Calu3 (cell line): ENCODE data around the gene ZMYND10. TPM values are rescaled to one million over a fixed set of nuclear protein-coding genes. Genes with fewer than 3 reads are reported as not detected.

Experiments
- BruUV-seq: library from RNA; stranded (reverse); fragments of 400-500 nt; replicated peaks from 2 replicates; lab custom pipeline; 2021; lab: Mats Ljungman, UMichigan
- CTCF ChIA-PET: fragments of 300-600 bp; sonication (Branson Sonifier 250); formaldehyde crosslinking; loops from one replicate; lab custom pipeline; 2022; ENCODE audit warnings: antibody characterized with exemption; lab: Charles Lee
- DNase-seq: peaks from one replicate; pipeline ENCODE4 v3.0.0; 2022
- H3K27ac Mint-ChIP-seq: one replicate; pipeline ENCODE4 v1.8.0; 2022; ENCODE audit warnings: mixed read lengths; ENCODE audit not compliant: unreplicated experiment
- H3K27me3 Mint-ChIP-seq: one replicate; pipeline ENCODE4 v1.8.0; 2022; ENCODE audit warnings: mixed read lengths; ENCODE audit not compliant: unreplicated experiment
- H3K36me3 Mint-ChIP-seq: one replicate; pipeline ENCODE4 v1.8.0; 2022; ENCODE audit warnings: mild to moderate bottlenecking, moderate library complexity, mixed read lengths; ENCODE audit not compliant: insufficient read depth, unreplicated experiment
- H3K4me1 Mint-ChIP-seq: one replicate; pipeline ENCODE4 v1.8.0; 2022; ENCODE audit warnings: mild to moderate bottlenecking, low read depth, mixed read lengths; ENCODE audit not compliant: unreplicated experiment
- H3K4me3 Mint-ChIP-seq: one replicate; pipeline ENCODE4 v1.8.0; 2022; ENCODE audit warnings: mild to moderate bottlenecking, low read depth, moderate library complexity, mixed read lengths; ENCODE audit not compliant: unreplicated experiment
- H3K9me3 Mint-ChIP-seq: one replicate; pipeline ENCODE4 v1.8.0; 2022; ENCODE audit warnings: low read depth, mixed read lengths; ENCODE audit not compliant: unreplicated experiment
- CTCF ChIP-seq: fragments of 200-600 bp; IDR thresholded peaks from one replicate; pipeline ENCODE4 v1.8.0; 2022; ENCODE audit warnings: antibody characterized with exemption; ENCODE audit not compliant: unreplicated experiment
- intact Hi-C: fragments of 100-400 bp; cut with micrococcal nuclease; formaldehyde crosslinking; loops from one replicate; pipeline ENCODE4 v1.10.0; 2022; ENCODE audit not compliant: unreplicated experiment
- total RNA-seq: library from RNA; stranded (reverse); gene quantifications from 2 replicates; pipeline ENCODE4 v1.2.3, GENCODE V29; 2022

The ZMYND10 gene
- total RNA-seq, 1 experiment from 2014 or later: 0.71 TPM

- peaks cover 36% of the 10 kb centered on the region for H3K36me3 Mint-ChIP-seq
- BruUV-seq: TSS peak; percentile 91
- peak within 1 kb of the TSS; percentile 64 for H3K27ac Mint-ChIP-seq
- H3K9me3 Mint-ChIP-seq: no peaks in the 10 kb centered on the region
- no peaks in the 10 kb centered on the region for H3K4me1 Mint-ChIP-seq
- intact Hi-C loops: loop anchor here (10.0 kb wide), 1 partner anchor 53 kb away; the partner anchor contains the start of gene LSMEM2
- H3K4me3 Mint-ChIP-seq: peak within 1 kb of the TSS; percentile 82
- no peak for TF ChIP-seq CTCF
- DNase-seq: peak; percentile 96
- CTCF ChIA-PET: interaction anchor here (0.9 to 1.8 kb wide), 3 partner anchors 9 to 68 kb away, joined by 3 to 14 read pairs (median 6); partner anchors contain the start of gene IFRD2
- H3K27me3 Mint-ChIP-seq: no peaks in the 10 kb centered on the region
Measured at GRCh38 chr3:50327943-50328691, 17.4 kb downstream of the ZMYND10 start, which contains the start of gene TUSC2. TUSC2 (minus strand) TSS chr3:50328223; CDS start chr3:50328099, 124 bp downstream.

DNA sequence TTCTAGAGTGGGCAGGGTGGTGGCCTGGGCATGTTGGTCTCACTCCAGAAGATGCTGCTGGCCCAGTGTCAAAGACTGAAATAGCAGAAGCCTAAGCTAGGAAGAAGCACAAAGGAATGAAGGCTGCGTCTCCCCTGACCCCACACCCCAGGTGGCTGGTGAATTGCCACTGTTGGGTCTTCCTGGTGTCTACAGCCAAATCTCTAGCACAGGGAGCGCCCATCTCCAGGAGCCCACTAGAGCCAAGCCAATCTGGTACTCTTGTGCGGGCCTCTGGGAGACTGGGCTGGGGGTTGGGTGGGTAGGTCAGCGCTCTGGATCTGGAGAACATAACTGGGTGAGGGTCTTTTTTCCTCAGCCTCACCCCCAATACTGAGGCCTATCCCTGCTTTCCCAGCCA lies 18.4 kb downstream of the ZMYND10 start:
- Mint-ChIP-seq H3K27me3 (no peaks in the 10 kb centered on the region), H3K9me3 (no peaks in the 10 kb centered on the region), H3K36me3 (peaks cover 36% of the 10 kb centered on the region), H3K27ac (peak overlapping the region; percentile 64), H3K4me1 (no peaks in the 10 kb centered on the region), H3K4me3 (peak overlapping the region; percentile 82)
- BruUV-seq: no TSS peak
- no peak for TF ChIP-seq CTCF
- intact Hi-C loops: loop anchor here (10.0 kb wide), 1 partner anchor 52 kb away; the partner anchor contains the start of gene LSMEM2
- DNase-seq: no peak
- CTCF ChIA-PET: interaction anchor here (1.6 to 1.8 kb wide), 2 partner anchors 10 to 35 kb away, joined by 6 to 14 read pairs; partner anchors contain the start of gene IFRD2

DNA sequence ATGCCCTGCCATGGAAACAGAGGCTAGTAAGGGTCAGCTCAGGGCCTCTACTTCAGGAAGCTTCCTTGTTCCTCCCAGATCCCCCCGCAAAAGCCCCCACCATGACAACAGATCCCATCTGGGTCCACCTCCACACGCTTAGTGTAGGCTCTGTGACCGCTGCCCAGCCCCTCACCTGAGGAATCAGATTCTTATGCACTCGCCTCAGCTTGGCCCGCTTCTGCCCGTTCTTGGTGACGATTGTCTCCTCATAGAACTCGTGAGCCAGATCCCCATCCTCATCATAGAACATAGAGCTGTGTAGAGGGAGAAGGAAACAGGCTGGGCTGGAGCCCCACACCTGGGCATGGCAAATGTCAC lies 19.4 kb downstream of the ZMYND10 start:
- intact Hi-C loops: loop anchor here (10.0 kb wide), 1 partner anchor 51 kb away; the partner anchor contains the start of gene LSMEM2

More for the DNA sequence above, 19.4 kb downstream of the ZMYND10 start:
- TF ChIP-seq CTCF: no peak
- DNase-seq: no peak
- H3K27ac Mint-ChIP-seq: no peak overlapping the region
- H3K4me3 Mint-ChIP-seq: no peak overlapping the region
- no peaks in the 10 kb centered on the region for H3K27me3 Mint-ChIP-seq
- CTCF ChIA-PET: no interaction called here
- no TSS peak for BruUV-seq
- H3K36me3 Mint-ChIP-seq: peaks cover 42% of the 10 kb centered on the region
- no peaks in the 10 kb centered on the region for H3K9me3 Mint-ChIP-seq
- no peaks in the 10 kb centered on the region for H3K4me1 Mint-ChIP-seq
